H1 (cell line): ENCODE measurements around the gene UBL5. TPM values are rescaled to one million over a fixed set of nuclear protein-coding genes. Genes with fewer than 3 reads are reported as not detected.

Experiments
- CTCF ChIA-PET: fragments of 300-600 bp; sonication (Branson Sonifier 250); formaldehyde crosslinking; loops from one replicate; lab custom pipeline; 2021; ENCODE audit not compliant: partially characterized antibody; lab: Charles Lee
- POLR2A ChIA-PET: fragments of 300-600 bp; sonication (Branson Sonifier 250); formaldehyde crosslinking; loops from one replicate; lab custom pipeline; 2021; ENCODE audit warnings: inconsistent platforms; ENCODE audit not compliant: partially characterized antibody; lab: Charles Lee
- DNase-seq, 2 experiments: peaks; one replicate each; pipeline versions ENCODE4 v3.0.0 to v3.0.0-alpha.2; 2010 to 2022; ENCODE audit warnings: low spot score in 2 of 2, low read depth in 1 of 2, mixed read lengths in 1 of 2
- FAIRE-seq: peaks from 2 replicates; lab custom pipeline; 2011; peaks lifted over from hg19 to GRCh38; lab: Jason Lieb, UNC
- H2AFZ ChIP-seq: 2 replicates; pipeline ENCODE4 v1.8.1; 2012; ENCODE audit warnings: low read length, inconsistent platforms
- H2AK5ac ChIP-seq: 2 replicates; pipeline ENCODE4 v1.6.1; 2013; ENCODE audit warnings: low read depth, low read length
- H2BK120ac ChIP-seq: replicated peaks from 2 replicates; pipeline ENCODE3; 2013; ENCODE audit warnings: low read depth, low read length, inconsistent platforms
- H2BK12ac ChIP-seq: 2 replicates; pipeline ENCODE4 v1.6.1; 2013; ENCODE audit warnings: low read depth, low read length
- H2BK15ac ChIP-seq: 2 replicates; pipeline ENCODE4 v1.6.1; 2013; ENCODE audit warnings: low read length
- H2BK20ac ChIP-seq: 2 replicates; pipeline ENCODE4 v1.6.1; 2013; ENCODE audit warnings: low read length
- H2BK5ac ChIP-seq: 2 replicates; pipeline ENCODE4 v1.6.1; 2013; ENCODE audit warnings: low read depth, low read length
- H3K14ac ChIP-seq: 2 replicates; pipeline ENCODE4 v1.6.1; 2013; ENCODE audit warnings: inconsistent platforms; ENCODE audit not compliant: insufficient read length
- H3K18ac ChIP-seq: 2 replicates; pipeline ENCODE4 v1.6.1; 2013; ENCODE audit warnings: low read length; ENCODE audit errors: extremely low read depth
- H3K23ac ChIP-seq: 2 replicates; pipeline ENCODE4 v1.6.1; 2013; ENCODE audit warnings: inconsistent platforms; ENCODE audit not compliant: insufficient read length
- H3K23me2 ChIP-seq: 2 replicates; pipeline ENCODE4 v1.6.1; 2013; ENCODE audit warnings: low read depth, low read length
- H3K27ac ChIP-seq: 2 replicates; pipeline ENCODE4 v1.6.1; 2011; ENCODE audit warnings: low read depth, low read length, inconsistent platforms
- H3K27me3 ChIP-seq, 4 experiments: replicated peaks in 1 of 4; 1 replicate in 1 of 4; 2 replicates in 3 of 4; pipeline versions ENCODE4 v1.6.1 to v1.8.1; 2011 to 2013; ENCODE audit warnings: low read length in 3 of 4, mild to moderate bottlenecking in 3 of 4, inconsistent platforms in 2 of 4, mixed read lengths in 2 of 4, moderate library complexity in 1 of 4; ENCODE audit not compliant: control insufficient read depth in 3 of 4, insufficient read depth in 3 of 4; ENCODE audit errors: extremely low read depth in 1 of 4
- H3K36me3 ChIP-seq, 4 experiments: 2 replicates each; pipeline versions ENCODE4 v1.6.1 to v1.8.1; 2011 to 2013; ENCODE audit warnings: mild to moderate bottlenecking in 4 of 4, low read length in 3 of 4, moderate library complexity in 2 of 4, control low read depth in 1 of 4, inconsistent platforms in 1 of 4; ENCODE audit not compliant: insufficient read depth in 4 of 4, control insufficient read depth in 2 of 4
- H3K4ac ChIP-seq: replicated peaks from 2 replicates; pipeline ENCODE3; 2013; ENCODE audit warnings: low read length, low read depth, mixed read lengths, inconsistent platforms; ENCODE audit not compliant: insufficient read length
- H3K4me1 ChIP-seq, 4 experiments: replicated peaks in 1 of 4; 1 replicate in 1 of 4; 2 replicates in 3 of 4; pipeline versions ENCODE4 v1.6.1 to v1.8.1; 2011 to 2013; ENCODE audit warnings: low read length in 3 of 4, inconsistent platforms in 2 of 4, mixed read lengths in 1 of 4; ENCODE audit not compliant: insufficient read depth in 4 of 4, control insufficient read depth in 3 of 4
- H3K4me2 ChIP-seq, 2 experiments: 2 replicates each; pipeline versions ENCODE4 v1.6.1 to v1.8.1; 2011 to 2013; ENCODE audit warnings: low read depth in 2 of 2, low read length in 2 of 2, control low read depth in 1 of 2, inconsistent platforms in 1 of 2, mild to moderate bottlenecking in 1 of 2; ENCODE audit not compliant: insufficient read depth in 1 of 2
- H3K4me3 ChIP-seq, 4 experiments: fragments of 200-600, 300-600 bp in 1 of 4; sonication (generic), shearing (Covaris generic), sonication (Bioruptor Twin) in 1 of 4; 2 replicates each; pipeline versions ENCODE4 v1.5.1 to v1.8.1; 2011 to 2016; ENCODE audit warnings: low read length in 4 of 4, low read depth in 3 of 4, control low read depth in 2 of 4, inconsistent platforms in 2 of 4, mild to moderate bottlenecking in 2 of 4, mixed read lengths in 1 of 4, moderate library complexity in 1 of 4; ENCODE audit not compliant: insufficient read depth in 2 of 4; ENCODE audit errors: extremely low read depth in 1 of 4
- H3K56ac ChIP-seq: replicated peaks from 2 replicates; pipeline ENCODE3; 2013; ENCODE audit warnings: low read depth, mild to moderate bottlenecking, mixed read lengths, low read length, inconsistent platforms; ENCODE audit not compliant: insufficient read length
- H3K79me1 ChIP-seq: 2 replicates; pipeline ENCODE4 v1.6.1; 2013; ENCODE audit warnings: low read depth, low read length, control low read depth
- H3K79me2 ChIP-seq, 2 experiments: 2 replicates each; pipeline versions ENCODE4 v1.6.1 to v1.8.1; 2012 to 2013; ENCODE audit warnings: low read length in 2 of 2, mild to moderate bottlenecking in 2 of 2, inconsistent platforms in 1 of 2; ENCODE audit not compliant: insufficient read depth in 2 of 2, control insufficient read depth in 1 of 2
- H3K9ac ChIP-seq, 4 experiments: replicated peaks in 1 of 4; 1 replicate in 1 of 4; 2 replicates in 3 of 4; pipeline versions ENCODE4 v1.6.1 to v1.8.1; 2011 to 2013; ENCODE audit warnings: low read depth in 3 of 4, low read length in 3 of 4, control low read depth in 2 of 4, mild to moderate bottlenecking in 2 of 4, moderate library complexity in 2 of 4, inconsistent platforms in 1 of 4; ENCODE audit errors: extremely low read depth in 1 of 4
- H3K9me3 ChIP-seq, 2 experiments: 2 replicates each; pipeline versions ENCODE4 v1.6.1 to v1.8.1; 2012 to 2013; ENCODE audit warnings: mild to moderate bottlenecking in 2 of 2, moderate library complexity in 2 of 2, control low read depth in 1 of 2, inconsistent platforms in 1 of 2, low read depth in 1 of 2, low read length in 1 of 2, mixed read lengths in 1 of 2; ENCODE audit not compliant: insufficient read depth in 2 of 2
- H4K20me1 ChIP-seq, 2 experiments: replicated peaks in 1 of 2; 2 replicates each; pipeline versions ENCODE3 to v1.8.1; 2011 to 2013; ENCODE audit warnings: inconsistent platforms in 2 of 2, low read length in 2 of 2, mild to moderate bottlenecking in 1 of 2; ENCODE audit not compliant: insufficient read depth in 2 of 2, control insufficient read depth in 1 of 2
- H4K5ac ChIP-seq: 2 replicates; pipeline ENCODE4 v1.6.1; 2013; ENCODE audit warnings: low read length, low read depth, mixed read lengths, inconsistent platforms; ENCODE audit not compliant: insufficient read length
- H4K8ac ChIP-seq: 2 replicates; pipeline ENCODE4 v1.8.0; 2013; ENCODE audit warnings: mild to moderate bottlenecking, moderate library complexity, low read length, inconsistent platforms; ENCODE audit not compliant: insufficient read depth; ENCODE audit errors: extremely low read depth
- H4K91ac ChIP-seq: replicated peaks from 2 replicates; pipeline ENCODE3; 2013; ENCODE audit warnings: low read length, mixed read lengths, inconsistent platforms; ENCODE audit not compliant: insufficient read length
- ASH2L ChIP-seq: fragments of 200-600, 300-600 bp; sonication (generic); IDR thresholded peaks from one replicate; pipeline ENCODE4 v1.7.1; 2017; ENCODE audit warnings: low read length
- CTBP2 ChIP-seq: IDR thresholded peaks from 2 replicates; pipeline ENCODE4 v1.7.0; 2011; ENCODE audit warnings: borderline replicate concordance, mild to moderate bottlenecking, moderate library complexity, mixed read lengths, low read length; ENCODE audit not compliant: insufficient read depth, insufficient read length
- GTF2F1 ChIP-seq: IDR thresholded peaks from 2 replicates; pipeline ENCODE4 v1.6.1; 2012; ENCODE audit warnings: low read depth, low read length, improper control_type of control experiment, borderline replicate concordance
- KDM1A ChIP-seq: fragments of 200-600, 300-600 bp; sonication (generic); IDR thresholded peaks from 2 replicates; pipeline ENCODE4 v1.7.1; 2016; ENCODE audit warnings: mild to moderate bottlenecking, low read length, borderline replicate concordance
- POLR2AphosphoS5 ChIP-seq: IDR thresholded peaks from 2 replicates; pipeline ENCODE4 v1.6.1; 2011; ENCODE audit warnings: low read depth, low read length
- RAD21 ChIP-seq, 2 experiments: IDR thresholded peaks in 1 of 2; conservative IDR thresholded peaks in 1 of 2; 2 replicates each; pipeline ENCODE4 v1.6.1; 2011; ENCODE audit warnings: low read depth in 2 of 2, low read length in 2 of 2, improper control_type of control experiment in 1 of 2, inconsistent platforms in 1 of 2, mild to moderate bottlenecking in 1 of 2, moderate library complexity in 1 of 2
- SIN3A ChIP-seq, 2 experiments: IDR thresholded peaks in 1 of 2; conservative IDR thresholded peaks in 1 of 2; 2 replicates each; pipeline ENCODE4 v1.6.1; 2011 to 2012; ENCODE audit warnings: low read length in 2 of 2, improper control_type of control experiment in 1 of 2, low read depth in 1 of 2, mild to moderate bottlenecking in 1 of 2
- SP2 ChIP-seq: IDR thresholded peaks from 2 replicates; pipeline ENCODE4 v1.6.1; 2012; ENCODE audit warnings: mild to moderate bottlenecking, low read length, inconsistent platforms
- SP4 ChIP-seq: IDR thresholded peaks from 2 replicates; pipeline ENCODE4 v1.6.1; 2012; ENCODE audit warnings: low read length, inconsistent platforms
- TAF7 ChIP-seq: optimal IDR thresholded peaks from 2 replicates; pipeline ENCODE3; 2011; ENCODE audit warnings: low read depth, mild to moderate bottlenecking, inconsistent platforms, low read length, moderate library complexity, borderline replicate concordance
- WGBS, 2 experiments: shearing (Covaris generic) in 1 of 2; methylation state at CpG; one replicate each; pipeline versions ENCODE4 v1.1.6 to v1.1.7; 2013 to 2015; ENCODE audit warnings: low lambda C conversion rate in 2 of 2, mixed read lengths in 2 of 2, inconsistent platforms in 1 of 2, low coverage in 1 of 2, missing lambda C conversion rate in 1 of 2; ENCODE audit not compliant: insufficient replicate concordance in 2 of 2, insufficient coverage in 1 of 2, insufficient read length in 1 of 2; ENCODE audit errors: extremely low coverage in 1 of 2, missing lambda C conversion rate in 1 of 2; 5-methylcytosine and 5-hydroxymethylcytosine counted together
- polyA plus RNA-seq, 7 experiments: library from polyadenylated mRNA; depleted of rRNA in 3 of 7; stranded (reverse) in 5 of 7; unstranded in 2 of 7; fragments of >200 nt in 5 of 7; fragments of 200-250 nt in 2 of 7; gene quantifications; 1 replicate in 5 of 7; 2 replicates in 1 of 7; 4 replicates in 1 of 7; pipeline versions ENCODE4 v1.2.1 to v1.2.3, GENCODE V29; 2011 to 2013; ENCODE audit warnings: missing spikeins in 2 of 7, mixed read lengths in 2 of 7
- total RNA-seq: library from RNA; stranded (reverse); fragmentation: NEBNext Ultra II Directional; extraction: Animal tissue kit (Norgen Biotek cat#: 25700); gene quantifications from 2 replicates; pipeline ENCODE4 v1.2.1, GENCODE V29; 2021

UBL5 gene
- total and polyA plus RNA-seq, 2 of the 8 experiments (the other 6 are each of a cell fraction or from before 2014, with no cell fraction given): 416 to 1,209 TPM

- FAIRE-seq (no peak), DNase-seq (peak; percentile 97 to 98)
- peaks cover 0 to 15% (median 0%) of the 10 kb centered on the region in 4 experiments; a peak in 5 of 7 replicates for H3K4me1 ChIP-seq
- no peaks in the 10 kb centered on the region for H3K9me3 ChIP-seq
- peak overlapping the region in 3 of 4 experiments; percentile 64 to 84 (median 75); a peak in 5 of 7 replicates for H3K9ac ChIP-seq
- no peaks in the 10 kb centered on the region for H3K27me3 ChIP-seq
- H2AK5ac ChIP-seq: no peak overlapping the region
- H3K18ac ChIP-seq: peak overlapping the region; percentile 87; the same call in 1 of the 2 replicates
- no peaks in the 10 kb centered on the region for H3K79me1 ChIP-seq
- peak overlapping the region; percentile 98 for H4K5ac ChIP-seq
- no peaks in the 10 kb centered on the region for H4K20me1 ChIP-seq
- peak overlapping the region; percentile 54 to 92 (median 58) for H3K4me3 ChIP-seq
- no peak overlapping the region for H2BK12ac ChIP-seq
- peak overlapping the region; percentile 82 for H3K56ac ChIP-seq
- peak overlapping the region; percentile 81 for H4K91ac ChIP-seq
- no peak overlapping the region for H2BK15ac ChIP-seq
- no peaks in the 10 kb centered on the region for H3K36me3 ChIP-seq
- no peak overlapping the region for H3K4ac ChIP-seq
- POLR2A ChIA-PET: no interaction called here
- CTCF ChIA-PET: interaction anchor here (0.6 to 0.8 kb wide), 2 partner anchors 175 to 199 kb away, joined by 3 read pairs; no protein-coding TSS in a partner anchor
- H2BK5ac ChIP-seq: peak overlapping the region; percentile 83
- 3% methylated on average over 43 of the region's 74 CpGs; no CpG with 5 or more reads in 1 of the 2 experiments for WGBS, 2 experiments
- peak overlapping the region; percentile 94; the same call in 1 of the 2 replicates for H3K27ac ChIP-seq
- H2BK120ac ChIP-seq: no peak overlapping the region
- no peak overlapping the region for H3K23ac ChIP-seq
- peak overlapping the region; percentile 62 to 77 for H3K4me2 ChIP-seq
- H2AFZ ChIP-seq: peak overlapping the region; percentile 41; the same call in 1 of the 2 replicates
- peak overlapping the region; percentile 84; the same call in 1 of the 2 replicates for H4K8ac ChIP-seq
- peaks cover 0 to 9% of the 10 kb centered on the region in 2 experiments; a peak in 3 of 4 replicates for H3K79me2 ChIP-seq
- no peak overlapping the region for H3K14ac ChIP-seq
- no peak overlapping the region for H2BK20ac ChIP-seq
- no peaks in the 10 kb centered on the region for H3K23me2 ChIP-seq
- peak; percentile 85 for TF ChIP-seq SP4
- no peak for TF ChIP-seq SP2
- no peak for TF ChIP-seq KDM1A
- TF ChIP-seq GTF2F1: peak; percentile 45; the same call in 1 of the 2 replicates
- TF ChIP-seq TAF7: peak; percentile 90
- peak; percentile 81 for TF ChIP-seq POLR2AphosphoS5
- TF ChIP-seq ASH2L: peak; percentile 66
- peak in 1 of 2 experiments; percentile 75; a peak in 1 of 4 replicates for TF ChIP-seq SIN3A (conservative IDR thresholded peaks at IDR 0.05 in 1 of 2, IDR thresholded peaks at IDR 0.05 in 1 of 2; ENCODE audit: low read depth in 1 of 2, low read length in 2 of 2)
- peak in 1 of 2 experiments; percentile 7; a peak in 2 of 4 replicates for TF ChIP-seq RAD21 (IDR thresholded peaks at IDR 0.05 in 1 of 2, conservative IDR thresholded peaks at IDR 0.05 in 1 of 2; ENCODE audit: low read depth in 2 of 2, low read length in 2 of 2)
- TF ChIP-seq CTBP2: no peak
Measured at GRCh38 chr19:9785367-9786331, 42.1 kb upstream of the UBL5 start.
